NT2/D1 (cell line): ENCODE data around the gene TXNDC2.

Experiments
- DNase-seq: peaks from one replicate; pipeline ENCODE4 v3.0.0-alpha.2; 2011; ENCODE audit warnings: low read depth, low spot score
- H3K27me3 ChIP-seq: 2 replicates; pipeline ENCODE4 v1.6.0; 2011; ENCODE audit warnings: mild to moderate bottlenecking; ENCODE audit not compliant: insufficient read length, insufficient read depth
- H3K36me3 ChIP-seq: 2 replicates; pipeline ENCODE4 v1.6.1; 2011; ENCODE audit warnings: mild to moderate bottlenecking, low read length, mixed read lengths; ENCODE audit not compliant: insufficient read depth, insufficient read length
- H3K4me1 ChIP-seq: 2 replicates; pipeline ENCODE4 v1.5.1; 2011; ENCODE audit not compliant: insufficient read depth, insufficient read length
- H3K4me3 ChIP-seq: 2 replicates; pipeline ENCODE4 v1.5.1; 2011; ENCODE audit warnings: low read depth; ENCODE audit not compliant: insufficient read length
- H3K9ac ChIP-seq: 2 replicates; pipeline ENCODE4 v1.6.0; 2011; ENCODE audit warnings: low read depth; ENCODE audit not compliant: insufficient read length
- H3K9me3 ChIP-seq: 2 replicates; pipeline ENCODE4 v1.5.1; 2011; ENCODE audit warnings: mild to moderate bottlenecking, low read length; ENCODE audit not compliant: insufficient read depth
- SUZ12 ChIP-seq: IDR thresholded peaks from 2 replicates; pipeline ENCODE4 v1.6.1; 2011; ENCODE audit not compliant: insufficient read length, insufficient read depth; ENCODE audit errors: extremely low read depth
- YY1 ChIP-seq: IDR thresholded peaks from 2 replicates; pipeline ENCODE4 v1.6.1; 2011; ENCODE audit not compliant: insufficient read length, insufficient read depth
- ZNF274 ChIP-seq: IDR thresholded peaks from 2 replicates; pipeline ENCODE4 v1.6.1; 2011; ENCODE audit warnings: mild to moderate bottlenecking, low read depth, low read length

The TXNDC2 gene

DNA sequence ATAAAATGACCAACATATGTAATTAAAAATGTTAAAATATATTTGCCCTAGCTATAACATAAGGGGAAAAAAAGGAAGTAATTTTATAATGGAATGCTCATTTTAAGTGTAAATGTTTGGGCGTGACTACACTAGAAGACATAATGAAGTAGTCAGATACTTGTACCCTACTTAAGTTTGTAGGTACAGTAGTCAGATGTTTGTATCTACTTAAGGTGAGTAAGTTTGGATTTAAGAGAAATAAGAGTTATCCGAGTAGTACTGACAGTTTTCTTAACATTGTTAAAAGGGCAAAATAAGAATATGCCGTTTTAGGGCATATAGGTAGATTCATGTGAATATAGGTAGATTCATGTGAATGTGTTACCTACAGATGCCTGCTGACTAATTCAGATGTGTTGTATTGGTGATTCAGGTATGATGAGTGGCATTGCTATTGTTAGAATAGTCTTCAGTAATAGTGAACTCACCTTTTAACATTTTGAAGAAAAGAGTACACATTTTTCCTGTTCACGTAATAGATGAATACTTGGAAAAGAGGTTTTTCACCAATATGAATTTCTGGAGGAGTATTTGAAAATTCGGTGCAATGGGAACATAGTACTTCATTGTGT is 43.0 kb downstream of the TXNDC2 start:
- Histone ChIP-seq H3K9ac (no peak overlapping the region), H3K4me3 (no peak overlapping the region), H3K4me1 (no peaks in the 10 kb centered on the region)

DNA sequence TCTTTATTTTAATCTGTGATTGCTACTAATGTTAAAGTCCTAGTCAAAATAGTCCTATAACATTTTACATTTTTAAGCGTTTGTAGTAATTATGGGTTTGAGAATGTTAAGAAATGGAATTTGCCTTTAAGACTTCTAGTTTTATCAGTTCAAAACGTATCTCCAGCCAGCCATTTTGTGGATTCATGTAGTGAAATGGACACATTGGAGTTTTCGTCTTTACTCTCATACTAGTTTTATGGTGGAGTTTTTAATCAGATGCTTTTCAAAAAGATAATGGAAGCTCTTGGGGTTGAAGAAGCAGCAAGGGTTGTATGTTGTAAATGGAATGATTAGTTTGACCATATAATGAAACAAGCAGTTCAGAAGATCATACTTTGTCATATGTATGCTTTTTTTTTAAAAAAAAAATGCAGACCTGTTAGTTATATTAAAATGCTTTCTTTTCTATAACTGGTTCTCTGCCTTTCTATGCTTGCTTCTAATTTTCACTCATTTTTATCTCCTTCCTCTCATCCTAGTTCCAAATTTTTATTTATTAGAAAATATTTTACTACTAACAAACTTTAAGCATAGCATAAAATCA is 44.6 kb downstream of the TXNDC2 start:
- Histone ChIP-seq H3K36me3 (peaks cover 16% of the 10 kb centered on the region), H3K9ac (no peak overlapping the region), H3K4me1 (no peaks in the 10 kb centered on the region), H3K9me3 (no peaks in the 10 kb centered on the region), H3K27me3 (no peaks in the 10 kb centered on the region), H3K4me3 (no peak overlapping the region)
- DNase-seq: no peak
- no peak for TF ChIP-seq YY1
- no peak for TF ChIP-seq SUZ12
- TF ChIP-seq ZNF274: no peak

More for the DNA sequence above, 43.0 kb downstream of the TXNDC2 start:
- H3K27me3 ChIP-seq: no peaks in the 10 kb centered on the region
- TF ChIP-seq SUZ12: no peak
- no peak for TF ChIP-seq ZNF274
- TF ChIP-seq YY1: no peak
- peaks cover 12% of the 10 kb centered on the region for H3K36me3 ChIP-seq
- DNase-seq: no peak
- no peaks in the 10 kb centered on the region for H3K9me3 ChIP-seq

DNA sequence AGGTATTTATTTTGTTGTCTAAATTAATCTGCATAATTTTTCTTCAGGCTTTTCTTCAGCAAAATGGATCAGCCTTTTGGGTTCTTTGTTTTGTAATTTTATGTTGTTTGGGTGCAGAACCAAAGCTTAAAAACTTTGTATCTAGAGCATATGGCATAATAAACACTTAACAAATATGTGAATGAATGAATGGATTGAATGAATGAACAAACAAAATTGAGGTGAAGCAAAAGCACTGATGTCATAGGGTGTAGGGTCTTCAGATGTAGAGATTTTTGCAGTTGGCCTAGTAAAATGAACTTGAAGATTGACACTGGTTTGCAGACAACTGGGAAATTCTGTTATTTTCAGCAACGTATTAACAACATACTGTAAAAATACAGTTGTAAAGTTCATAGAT is 45.4 kb downstream of the TXNDC2 start:
- Histone ChIP-seq H3K4me1 (no peaks in the 10 kb centered on the region), H3K9me3 (no peaks in the 10 kb centered on the region), H3K36me3 (peaks cover 18% of the 10 kb centered on the region), H3K9ac (no peak overlapping the region), H3K4me3 (no peak overlapping the region), H3K27me3 (no peaks in the 10 kb centered on the region)
- no peak for TF ChIP-seq ZNF274
- no peak for TF ChIP-seq YY1
- TF ChIP-seq SUZ12: no peak
- no peak for DNase-seq

DNA sequence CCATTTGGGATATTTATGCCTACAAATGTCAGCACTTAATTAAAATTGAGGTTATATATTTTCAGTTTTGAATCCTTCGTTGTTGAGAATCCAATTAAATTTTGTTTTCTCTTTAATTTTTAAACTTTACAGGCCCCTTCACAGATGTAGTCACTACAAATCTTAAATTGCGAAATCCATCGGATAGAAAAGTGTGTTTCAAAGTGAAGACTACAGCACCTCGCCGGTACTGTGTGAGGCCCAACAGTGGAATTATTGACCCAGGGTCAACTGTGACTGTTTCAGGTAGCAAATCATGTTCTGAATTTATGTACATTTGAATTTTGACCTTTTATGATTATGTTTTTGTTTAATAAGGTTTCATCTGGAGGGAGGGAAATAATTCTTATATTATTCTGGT is 45.9 kb downstream of the TXNDC2 start:
- H3K9me3 ChIP-seq: no peaks in the 10 kb centered on the region
- H3K9ac ChIP-seq: no peak overlapping the region
- no peak for DNase-seq
- H3K4me1 ChIP-seq: no peaks in the 10 kb centered on the region
- no peak overlapping the region for H3K4me3 ChIP-seq
- H3K36me3 ChIP-seq: peaks cover 24% of the 10 kb centered on the region
- no peaks in the 10 kb centered on the region for H3K27me3 ChIP-seq
- TF ChIP-seq YY1 (no peak), ZNF274 (no peak), SUZ12 (no peak)

DNA sequence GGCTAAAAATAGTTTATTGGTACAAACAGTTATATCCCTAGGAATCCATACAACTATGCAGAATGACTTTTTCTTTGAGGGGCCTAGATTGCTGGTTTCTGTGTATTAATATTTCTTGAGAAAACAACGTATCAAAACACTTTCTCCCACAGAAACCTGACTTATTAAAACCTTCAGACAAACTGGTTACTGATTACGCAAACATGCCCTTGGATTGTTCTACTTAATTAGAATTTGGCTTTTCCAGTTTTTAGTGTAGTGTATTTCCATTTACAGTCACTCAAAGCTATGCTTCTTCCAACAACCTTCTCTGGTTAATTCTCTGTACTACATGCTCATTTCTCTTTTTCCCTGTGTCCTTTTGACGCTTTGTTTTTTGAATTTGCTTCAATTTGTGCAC is 48.1 kb downstream of the TXNDC2 start:
- no peak for DNase-seq
- Histone ChIP-seq H3K9ac (no peak overlapping the region), H3K9me3 (no peaks in the 10 kb centered on the region), H3K36me3 (peaks cover 43% of the 10 kb centered on the region), H3K4me1 (no peaks in the 10 kb centered on the region), H3K4me3 (no peak overlapping the region), H3K27me3 (no peaks in the 10 kb centered on the region)
- TF ChIP-seq YY1 (no peak), ZNF274 (no peak), SUZ12 (no peak)

DNA sequence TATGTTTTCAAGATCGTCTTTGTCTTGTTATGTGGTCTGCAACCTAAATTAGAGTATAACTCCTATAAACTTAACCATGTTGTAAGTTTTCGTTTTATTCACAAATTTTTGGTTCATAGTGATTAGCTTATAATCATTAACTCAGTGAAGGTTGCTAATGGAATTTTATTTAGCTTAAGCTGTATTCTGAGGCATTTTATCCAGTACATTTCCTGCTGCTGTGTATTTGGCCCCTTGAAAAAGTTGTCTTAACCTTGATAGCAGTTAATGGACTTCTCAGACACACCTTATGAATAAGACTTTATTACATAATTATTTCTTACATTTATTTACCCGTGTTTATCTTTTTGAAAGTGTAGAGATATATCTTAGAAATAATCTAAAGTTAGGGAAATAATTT is 48.5 kb downstream of the TXNDC2 start:
- TF ChIP-seq ZNF274 (no peak), SUZ12 (no peak)
- no peaks in the 10 kb centered on the region for H3K27me3 ChIP-seq
- peaks cover 44% of the 10 kb centered on the region for H3K36me3 ChIP-seq
- no peak for DNase-seq
- H3K9me3 ChIP-seq: no peaks in the 10 kb centered on the region
- no peak overlapping the region for H3K4me3 ChIP-seq
- H3K4me1 ChIP-seq: no peaks in the 10 kb centered on the region
- H3K9ac ChIP-seq: no peak overlapping the region
